Measurements from ENCODE around the gene ZNRF1.

Gene ZNRF1

GRCh38 chr16:75099075-75099667, 100.3 kb downstream of the ZNRF1 start:
- DNase-seq (ENCODE audit: low read depth), result no peak
- no peak overlapping the region for H3K4me3 ChIP-seq (replicated peaks; ENCODE audit: low read depth, low read length)
- TF ChIP-seq CTCF (IDR thresholded peaks at IDR 0.05; ENCODE audit: low read length, missing control alignments), result no peak

- no peak for DNase-seq (ENCODE audit: low read depth)
- no peak overlapping the region for H3K4me3 ChIP-seq (replicated peaks; ENCODE audit: low read depth, low read length)
- no peak for TF ChIP-seq CTCF (IDR thresholded peaks at IDR 0.05; ENCODE audit: low read length, missing control alignments)
Measured at GRCh38 chr16:75099738-75100602, 101.1 kb downstream of the ZNRF1 start.

- no peak for DNase-seq (ENCODE audit: low read depth)
- no peak for TF ChIP-seq CTCF (IDR thresholded peaks at IDR 0.05; ENCODE audit: low read length, missing control alignments)
- no peak overlapping the region for H3K4me3 ChIP-seq (replicated peaks; ENCODE audit: low read depth, low read length)
Measured at GRCh38 chr16:75100603-75100990, 101.8 kb downstream of the ZNRF1 start.

GRCh38 chr16:75101635-75102034, 102.8 kb downstream of the ZNRF1 start:
- H3K4me3 ChIP-seq (replicated peaks; ENCODE audit: low read depth, low read length), result no peak overlapping the region
- no peak for DNase-seq (ENCODE audit: low read depth)
- no peak for TF ChIP-seq CTCF (IDR thresholded peaks at IDR 0.05; ENCODE audit: low read length, missing control alignments)

- TF ChIP-seq CTCF (IDR thresholded peaks at IDR 0.05; ENCODE audit: low read length, missing control alignments), result no peak
- H3K4me3 ChIP-seq (replicated peaks; ENCODE audit: low read depth, low read length), result no peak overlapping the region
- no peak for DNase-seq (ENCODE audit: low read depth)
Measured at GRCh38 chr16:75102595-75102994, 103.8 kb downstream of the ZNRF1 start.

GRCh38 chr16:75103994-75104393, 105.2 kb downstream of the ZNRF1 start:
- TF ChIP-seq CTCF (IDR thresholded peaks at IDR 0.05; ENCODE audit: low read length, missing control alignments), result no peak
- H3K4me3 ChIP-seq (replicated peaks; ENCODE audit: low read depth, low read length), result no peak overlapping the region
- no peak for DNase-seq (ENCODE audit: low read depth)
